ENCODE measurements around the gene DOK6. TPM values are rescaled to one million over a fixed set of nuclear protein-coding genes. Genes with fewer than 3 reads are reported as not detected.

Gene DOK6
- total RNA-seq, 1 experiment from 2014 or later: not detected

GRCh38 chr18:69789794-69790193 lies 389.1 kb downstream of the DOK6 start:
- Histone ChIP-seq H3K4me3 (ENCODE audit: low read length) (no peak overlapping the region), H3F3A (ENCODE audit: low read length, unreplicated experiment) (no peaks in the 10 kb centered on the region), H3K36me3 (ENCODE audit: low read depth, low read length) (no peaks in the 10 kb centered on the region), H3K79me2 (ENCODE audit: low read length) (no peaks in the 10 kb centered on the region), H3K4me1 (ENCODE audit: insufficient read depth, low read length) (peaks cover 28% of the 10 kb centered on the region), H3K9me2 (replicated peaks; ENCODE audit: low read length) (no peaks in the 10 kb centered on the region), H3K27ac (ENCODE audit: low read length) (no peak overlapping the region), H3K9ac (ENCODE audit: low read length) (no peak overlapping the region), H3K9me3 (ENCODE audit: low read length) (no peaks in the 10 kb centered on the region; the same call in 1 of the 2 replicates), H3K4me2 (ENCODE audit: low read length) (no peak overlapping the region), H3K27me3 (ENCODE audit: low read length) (no peaks in the 10 kb centered on the region), H4K20me1 (ENCODE audit: low read length) (no peaks in the 10 kb centered on the region), H2AFZ (ENCODE audit: low read length) (no peak overlapping the region)
- TF ChIP-seq, protein P1, sequence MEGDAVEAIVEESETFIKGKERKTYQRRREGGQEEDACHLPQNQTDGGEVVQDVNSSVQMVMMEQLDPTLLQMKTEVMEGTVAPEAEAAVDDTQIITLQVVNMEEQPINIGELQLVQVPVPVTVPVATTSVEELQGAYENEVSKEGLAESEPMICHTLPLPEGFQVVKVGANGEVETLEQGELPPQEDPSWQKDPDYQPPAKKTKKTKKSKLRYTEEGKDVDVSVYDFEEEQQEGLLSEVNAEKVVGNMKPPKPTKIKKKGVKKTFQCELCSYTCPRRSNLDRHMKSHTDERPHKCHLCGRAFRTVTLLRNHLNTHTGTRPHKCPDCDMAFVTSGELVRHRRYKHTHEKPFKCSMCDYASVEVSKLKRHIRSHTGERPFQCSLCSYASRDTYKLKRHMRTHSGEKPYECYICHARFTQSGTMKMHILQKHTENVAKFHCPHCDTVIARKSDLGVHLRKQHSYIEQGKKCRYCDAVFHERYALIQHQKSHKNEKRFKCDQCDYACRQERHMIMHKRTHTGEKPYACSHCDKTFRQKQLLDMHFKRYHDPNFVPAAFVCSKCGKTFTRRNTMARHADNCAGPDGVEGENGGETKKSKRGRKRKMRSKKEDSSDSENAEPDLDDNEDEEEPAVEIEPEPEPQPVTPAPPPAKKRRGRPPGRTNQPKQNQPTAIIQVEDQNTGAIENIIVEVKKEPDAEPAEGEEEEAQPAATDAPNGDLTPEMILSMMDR (conservative IDR thresholded peaks at IDR 0.05; ENCODE audit: low read depth, low read length): no peak
- TF ChIP-seq EZH2 (IDR thresholded peaks at IDR 0.05; ENCODE audit: low read length, unreplicated experiment) (no peak), EZH2phosphoT487 (IDR thresholded peaks at IDR 0.05; ENCODE audit: borderline replicate concordance, low read length) (no peak)
- BruUV-seq (replicated peaks): no TSS peak
- CTCF ChIA-PET: no interaction called here
- ATAC-seq (no peak), DNase-seq (no peak)
- intact Hi-C loops (cut with micrococcal nuclease): loop anchor here (10.0 kb wide), 1 partner anchor 125 kb away; no protein-coding TSS in a partner anchor
- POLR2A ChIA-PET (ENCODE audit: unreplicated experiment): no interaction called here

DNA sequence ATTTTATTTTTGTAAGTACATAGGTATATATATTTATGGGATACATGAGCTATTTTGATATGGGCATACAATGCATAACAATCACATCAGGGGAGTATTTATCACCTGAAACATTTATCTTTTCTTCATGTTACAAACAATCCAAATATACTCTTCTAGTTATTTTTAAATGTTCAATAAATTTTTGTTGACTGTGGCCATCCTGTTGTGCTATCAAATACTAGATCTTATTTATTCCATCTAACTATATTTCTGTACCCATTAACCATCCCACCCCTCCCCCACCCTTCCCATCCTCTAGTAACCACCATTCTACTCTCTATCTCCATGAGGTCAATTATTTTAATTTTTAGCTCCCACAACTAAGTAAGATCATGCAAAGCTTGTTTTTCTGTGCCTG lies 390.0 kb downstream of the DOK6 start:
- no TSS peak for BruUV-seq (replicated peaks)
- no peaks in the 10 kb centered on the region; the same call in 1 of the 2 replicates for H3K9me3 ChIP-seq (ENCODE audit: low read length)
- no peaks in the 10 kb centered on the region for H4K20me1 ChIP-seq (ENCODE audit: low read length)
- intact Hi-C loops (cut with micrococcal nuclease): no loop called here
- H3K4me2 ChIP-seq (ENCODE audit: low read length): no peak overlapping the region
- peaks cover 32% of the 10 kb centered on the region for H3K4me1 ChIP-seq (ENCODE audit: insufficient read depth, low read length)
- H2AFZ ChIP-seq (ENCODE audit: low read length): no peak overlapping the region
- H3K27ac ChIP-seq (ENCODE audit: low read length): no peak overlapping the region
- POLR2A ChIA-PET (ENCODE audit: unreplicated experiment): no interaction called here
- no peak for ATAC-seq
- CTCF ChIA-PET: no interaction called here
- no peaks in the 10 kb centered on the region for H3F3A ChIP-seq (ENCODE audit: low read length, unreplicated experiment)
- no peaks in the 10 kb centered on the region for H3K9me2 ChIP-seq (replicated peaks; ENCODE audit: low read length)
- DNase-seq: no peak
- TF ChIP-seq EZH2 (IDR thresholded peaks at IDR 0.05; ENCODE audit: low read length, unreplicated experiment) (no peak), EZH2phosphoT487 (IDR thresholded peaks at IDR 0.05; ENCODE audit: borderline replicate concordance, low read length) (no peak)
- TF ChIP-seq, protein P1 (conservative IDR thresholded peaks at IDR 0.05; ENCODE audit: low read depth, low read length): no peak
- no peaks in the 10 kb centered on the region for H3K79me2 ChIP-seq (ENCODE audit: low read length)
- H3K9ac ChIP-seq (ENCODE audit: low read length): no peak overlapping the region
- H3K27me3 ChIP-seq (ENCODE audit: low read length): no peaks in the 10 kb centered on the region
- H3K4me3 ChIP-seq (ENCODE audit: low read length): no peak overlapping the region
- no peaks in the 10 kb centered on the region for H3K36me3 ChIP-seq (ENCODE audit: low read depth, low read length)

GRCh38 chr18:69795791-69796190 lies 395.1 kb downstream of the DOK6 start:
- Histone ChIP-seq H3K9me3 (ENCODE audit: low read length) (no peaks in the 10 kb centered on the region; the same call in 1 of the 2 replicates), H4K20me1 (ENCODE audit: low read length) (no peaks in the 10 kb centered on the region), H3K27me3 (ENCODE audit: low read length) (no peaks in the 10 kb centered on the region), H3K4me2 (ENCODE audit: low read length) (peak overlapping the region; percentile 44), H3K4me1 (ENCODE audit: insufficient read depth, low read length) (peaks cover 8% of the 10 kb centered on the region), H3K4me3 (ENCODE audit: low read length) (no peak overlapping the region), H3K9ac (ENCODE audit: low read length) (no peak overlapping the region), H3K27ac (ENCODE audit: low read length) (no peak overlapping the region), H3F3A (ENCODE audit: low read length, unreplicated experiment) (no peaks in the 10 kb centered on the region), H3K36me3 (ENCODE audit: low read depth, low read length) (no peaks in the 10 kb centered on the region), H3K79me2 (ENCODE audit: low read length) (no peaks in the 10 kb centered on the region), H3K9me2 (replicated peaks; ENCODE audit: low read length) (no peaks in the 10 kb centered on the region), H2AFZ (ENCODE audit: low read length) (peak overlapping the region; percentile 58; the same call in 1 of the 2 replicates)
- no TSS peak for BruUV-seq (replicated peaks)
- TF ChIP-seq, protein P1 (conservative IDR thresholded peaks at IDR 0.05; ENCODE audit: low read depth, low read length): no peak
- TF ChIP-seq EZH2 (IDR thresholded peaks at IDR 0.05; ENCODE audit: low read length, unreplicated experiment) (no peak), EZH2phosphoT487 (IDR thresholded peaks at IDR 0.05; ENCODE audit: borderline replicate concordance, low read length) (no peak)
- POLR2A ChIA-PET (ENCODE audit: unreplicated experiment): no interaction called here
- intact Hi-C loops (cut with micrococcal nuclease): no loop called here
- peak; percentile 41 for DNase-seq
- CTCF ChIA-PET: no interaction called here
- ATAC-seq: peak; percentile 95
